ENCODE data around the gene GARNL3. TPM values are rescaled to one million over a fixed set of nuclear protein-coding genes. Genes with fewer than 3 reads are reported as not detected.

The GARNL3 gene
- total and polyA plus RNA-seq, 2 donors (not counting 1 experiment from before 2014, with no cell fraction given), result 1.5 to 12.6 TPM

DNA sequence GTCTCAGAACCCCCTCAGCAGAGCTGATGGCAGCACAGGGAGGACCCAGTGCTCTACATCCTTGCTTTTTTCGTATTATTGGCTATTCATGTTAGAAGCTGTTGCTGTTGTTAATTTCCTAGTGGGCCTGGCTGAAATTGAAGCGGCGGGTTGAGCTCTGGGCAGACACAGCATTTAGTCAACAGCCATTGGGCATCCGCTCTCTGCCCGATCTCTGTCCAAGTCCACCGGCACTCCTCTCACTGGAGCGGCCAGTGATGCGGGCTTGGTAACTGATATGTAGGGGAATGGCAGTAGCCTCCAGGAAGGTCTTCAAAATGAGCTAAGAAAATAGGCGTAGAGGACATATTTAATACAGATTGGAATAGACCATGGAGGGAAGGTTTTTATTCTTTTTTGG is 1.3 kb upstream of the GARNL3 start:
- Mint-ChIP-seq H3K9me3 (ENCODE audit: insufficient read depth) (no peaks in the 10 kb centered on the region), H3K4me1 (no peaks in the 10 kb centered on the region), H3K27ac (no peak overlapping the region), H3K4me3 (no peak overlapping the region), H3K27me3 (no peaks in the 10 kb centered on the region)
- Histone ChIP-seq H3K79me2 (ENCODE audit: control insufficient read depth, insufficient read depth, low read length) (no peaks in the 10 kb centered on the region), H2AFZ (ENCODE audit: insufficient read depth, low read depth, low read length, poor library complexity, severe bottlenecking) (no peak overlapping the region), H3K27me3 (replicated peaks in 1 of 4; ENCODE audit: control extremely low read depth in 1 of 4, control insufficient read depth in 3 of 4, insufficient read depth in 4 of 4, low read length in 3 of 4) (no peaks in the 10 kb centered on the region), H3K9me3 (ENCODE audit: control extremely low read depth in 1 of 3, control insufficient read depth in 2 of 3, insufficient read depth in 1 of 3, low read length in 2 of 3) (no peaks in the 10 kb centered on the region), H3K4me3 (ENCODE audit: control extremely low read depth in 1 of 5, extremely low read depth in 1 of 5, insufficient read depth in 1 of 5, low read depth in 2 of 5, low read length in 4 of 5) (no peak overlapping the region), H3K9ac (ENCODE audit: low read length) (no peak overlapping the region), H4K20me1 (ENCODE audit: control insufficient read depth, insufficient read depth, low read length, poor library complexity, severe bottlenecking) (no peaks in the 10 kb centered on the region), H3K4me1 (ENCODE audit: control insufficient read depth in 2 of 2, insufficient read depth in 2 of 2, low read length in 2 of 2) (no peaks in the 10 kb centered on the region), H3K27ac (ENCODE audit: low read length in 2 of 2) (no peak overlapping the region), H3K36me3 (replicated peaks in 1 of 2; ENCODE audit: control extremely low read depth in 1 of 2, control insufficient read depth in 1 of 2, extremely low read depth in 1 of 2, insufficient read depth in 2 of 2, low read length in 1 of 2) (no peaks in the 10 kb centered on the region), H3K4me2 (replicated peaks; ENCODE audit: low read depth, low read length, poor library complexity, severe bottlenecking) (no peak overlapping the region)
- WGBS (ENCODE audit: insufficient coverage), result 99% methylated on average over 9 of the region's 9 CpGs
- ChIA-PET POLR2A (no interaction called here), CTCF (no interaction called here)
- DNase-seq, result no peak
- ATAC-seq (ENCODE audit: low read depth), result no peak
- intact Hi-C loops (cut with micrococcal nuclease), result no loop called here
- TF ChIP-seq EZH2 (IDR thresholded peaks at IDR 0.05; ENCODE audit: borderline replicate concordance, insufficient read depth, low read depth, low read length, poor library complexity, severe bottlenecking), result no peak
- TF ChIP-seq, protein P1, sequence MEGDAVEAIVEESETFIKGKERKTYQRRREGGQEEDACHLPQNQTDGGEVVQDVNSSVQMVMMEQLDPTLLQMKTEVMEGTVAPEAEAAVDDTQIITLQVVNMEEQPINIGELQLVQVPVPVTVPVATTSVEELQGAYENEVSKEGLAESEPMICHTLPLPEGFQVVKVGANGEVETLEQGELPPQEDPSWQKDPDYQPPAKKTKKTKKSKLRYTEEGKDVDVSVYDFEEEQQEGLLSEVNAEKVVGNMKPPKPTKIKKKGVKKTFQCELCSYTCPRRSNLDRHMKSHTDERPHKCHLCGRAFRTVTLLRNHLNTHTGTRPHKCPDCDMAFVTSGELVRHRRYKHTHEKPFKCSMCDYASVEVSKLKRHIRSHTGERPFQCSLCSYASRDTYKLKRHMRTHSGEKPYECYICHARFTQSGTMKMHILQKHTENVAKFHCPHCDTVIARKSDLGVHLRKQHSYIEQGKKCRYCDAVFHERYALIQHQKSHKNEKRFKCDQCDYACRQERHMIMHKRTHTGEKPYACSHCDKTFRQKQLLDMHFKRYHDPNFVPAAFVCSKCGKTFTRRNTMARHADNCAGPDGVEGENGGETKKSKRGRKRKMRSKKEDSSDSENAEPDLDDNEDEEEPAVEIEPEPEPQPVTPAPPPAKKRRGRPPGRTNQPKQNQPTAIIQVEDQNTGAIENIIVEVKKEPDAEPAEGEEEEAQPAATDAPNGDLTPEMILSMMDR (IDR thresholded peaks at IDR 0.05), result no peak

DNA sequence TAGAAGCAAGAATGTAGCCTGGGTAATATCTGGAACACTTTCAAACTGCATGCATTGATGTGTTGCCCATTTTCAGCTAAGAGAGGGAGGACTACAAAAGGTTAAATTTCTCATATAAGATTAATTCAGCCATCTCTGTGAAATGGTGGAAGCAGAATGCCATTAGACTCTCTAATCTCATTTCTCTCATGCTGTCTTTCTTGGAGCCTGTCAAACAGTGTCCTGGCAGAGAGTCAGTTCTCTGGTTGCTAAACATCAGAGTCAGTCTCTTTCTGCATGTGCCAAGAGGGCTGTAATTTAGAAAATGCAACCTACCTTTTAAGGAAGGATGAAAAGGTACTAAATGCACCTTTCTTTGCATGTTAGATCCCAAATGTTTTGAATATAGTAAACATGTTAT is 910 bp upstream of the GARNL3 start:
- Mint-ChIP-seq H3K4me3 (no peak overlapping the region), H3K27me3 (no peaks in the 10 kb centered on the region), H3K27ac (no peak overlapping the region), H3K9me3 (ENCODE audit: insufficient read depth) (no peaks in the 10 kb centered on the region), H3K4me1 (no peaks in the 10 kb centered on the region)
- ATAC-seq (ENCODE audit: low read depth) (no peak), DNase-seq (no peak)
- Histone ChIP-seq H3K79me2 (ENCODE audit: control insufficient read depth, insufficient read depth, low read length) (no peaks in the 10 kb centered on the region), H2AFZ (ENCODE audit: insufficient read depth, low read depth, low read length, poor library complexity, severe bottlenecking) (no peak overlapping the region), H3K9me3 (ENCODE audit: control extremely low read depth in 1 of 3, control insufficient read depth in 2 of 3, insufficient read depth in 1 of 3, low read length in 2 of 3) (no peaks in the 10 kb centered on the region), H3K36me3 (replicated peaks in 1 of 2; ENCODE audit: control extremely low read depth in 1 of 2, control insufficient read depth in 1 of 2, extremely low read depth in 1 of 2, insufficient read depth in 2 of 2, low read length in 1 of 2) (no peaks in the 10 kb centered on the region), H4K20me1 (ENCODE audit: control insufficient read depth, insufficient read depth, low read length, poor library complexity, severe bottlenecking) (no peaks in the 10 kb centered on the region), H3K4me3 (ENCODE audit: control extremely low read depth in 1 of 5, extremely low read depth in 1 of 5, insufficient read depth in 1 of 5, low read depth in 2 of 5, low read length in 4 of 5) (no peak overlapping the region), H3K27ac (ENCODE audit: low read length in 2 of 2) (no peak overlapping the region), H3K4me2 (replicated peaks; ENCODE audit: low read depth, low read length, poor library complexity, severe bottlenecking) (no peak overlapping the region), H3K4me1 (ENCODE audit: control insufficient read depth in 2 of 2, insufficient read depth in 2 of 2, low read length in 2 of 2) (no peaks in the 10 kb centered on the region), H3K9ac (ENCODE audit: low read length) (no peak overlapping the region), H3K27me3 (replicated peaks in 1 of 4; ENCODE audit: control extremely low read depth in 1 of 4, control insufficient read depth in 3 of 4, insufficient read depth in 4 of 4, low read length in 3 of 4) (no peaks in the 10 kb centered on the region)
- CTCF ChIA-PET, result no interaction called here
- intact Hi-C loops (cut with micrococcal nuclease), result no loop called here
- TF ChIP-seq EZH2 (IDR thresholded peaks at IDR 0.05; ENCODE audit: borderline replicate concordance, insufficient read depth, low read depth, low read length, poor library complexity, severe bottlenecking), result no peak
- TF ChIP-seq, protein P1 (IDR thresholded peaks at IDR 0.05), result no peak
- POLR2A ChIA-PET, result no interaction called here
